ENCODE measurements around the gene FOXF1. TPM values are rescaled to one million over a fixed set of nuclear protein-coding genes. Genes with fewer than 3 reads are reported as not detected.

Gene FOXF1
- total and polyA plus RNA-seq, 8 donors = 21.7 to 51.1 (median 41.0) TPM

DNA sequence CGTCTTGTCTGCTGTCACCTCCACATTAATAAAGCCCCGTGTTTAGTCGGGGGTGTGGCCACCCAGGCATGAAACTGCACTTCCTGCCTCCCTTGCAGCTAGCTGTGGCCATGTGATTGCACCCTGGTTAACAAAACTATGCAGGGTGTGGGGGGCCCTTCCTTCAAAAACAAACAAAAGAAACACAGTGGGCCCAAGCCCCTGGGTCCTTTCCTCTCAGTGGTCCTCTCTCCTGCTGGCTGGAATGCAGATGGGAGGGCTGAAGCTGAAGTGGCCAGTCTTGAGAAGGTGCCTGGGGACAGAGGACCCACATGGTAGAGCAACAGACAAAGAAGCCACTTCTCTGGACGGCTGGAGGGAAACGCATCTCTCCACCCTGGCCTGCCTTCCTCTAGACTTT lies 38.0 kb upstream of the FOXF1 start:
- Histone ChIP-seq H3K4me1 (peaks cover 0 to 6% of the 10 kb centered on the region in 2 donors), H3K27ac (no peak overlapping the region), H3K9me3 (peaks cover 0 to 3% of the 10 kb centered on the region in 2 donors), H3K4me3 (no peak overlapping the region), H3K27me3 (peaks cover 0 to 21% of the 10 kb centered on the region in 2 donors), H3K36me3 (no peaks in the 10 kb centered on the region)
- intact Hi-C loops (cut with DNase I) = no loop called here
- no peak for DNase-seq
- TF ChIP-seq, protein P1, sequence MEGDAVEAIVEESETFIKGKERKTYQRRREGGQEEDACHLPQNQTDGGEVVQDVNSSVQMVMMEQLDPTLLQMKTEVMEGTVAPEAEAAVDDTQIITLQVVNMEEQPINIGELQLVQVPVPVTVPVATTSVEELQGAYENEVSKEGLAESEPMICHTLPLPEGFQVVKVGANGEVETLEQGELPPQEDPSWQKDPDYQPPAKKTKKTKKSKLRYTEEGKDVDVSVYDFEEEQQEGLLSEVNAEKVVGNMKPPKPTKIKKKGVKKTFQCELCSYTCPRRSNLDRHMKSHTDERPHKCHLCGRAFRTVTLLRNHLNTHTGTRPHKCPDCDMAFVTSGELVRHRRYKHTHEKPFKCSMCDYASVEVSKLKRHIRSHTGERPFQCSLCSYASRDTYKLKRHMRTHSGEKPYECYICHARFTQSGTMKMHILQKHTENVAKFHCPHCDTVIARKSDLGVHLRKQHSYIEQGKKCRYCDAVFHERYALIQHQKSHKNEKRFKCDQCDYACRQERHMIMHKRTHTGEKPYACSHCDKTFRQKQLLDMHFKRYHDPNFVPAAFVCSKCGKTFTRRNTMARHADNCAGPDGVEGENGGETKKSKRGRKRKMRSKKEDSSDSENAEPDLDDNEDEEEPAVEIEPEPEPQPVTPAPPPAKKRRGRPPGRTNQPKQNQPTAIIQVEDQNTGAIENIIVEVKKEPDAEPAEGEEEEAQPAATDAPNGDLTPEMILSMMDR (IDR thresholded peaks at IDR 0.05) = no peak
- no peak for ATAC-seq

DNA sequence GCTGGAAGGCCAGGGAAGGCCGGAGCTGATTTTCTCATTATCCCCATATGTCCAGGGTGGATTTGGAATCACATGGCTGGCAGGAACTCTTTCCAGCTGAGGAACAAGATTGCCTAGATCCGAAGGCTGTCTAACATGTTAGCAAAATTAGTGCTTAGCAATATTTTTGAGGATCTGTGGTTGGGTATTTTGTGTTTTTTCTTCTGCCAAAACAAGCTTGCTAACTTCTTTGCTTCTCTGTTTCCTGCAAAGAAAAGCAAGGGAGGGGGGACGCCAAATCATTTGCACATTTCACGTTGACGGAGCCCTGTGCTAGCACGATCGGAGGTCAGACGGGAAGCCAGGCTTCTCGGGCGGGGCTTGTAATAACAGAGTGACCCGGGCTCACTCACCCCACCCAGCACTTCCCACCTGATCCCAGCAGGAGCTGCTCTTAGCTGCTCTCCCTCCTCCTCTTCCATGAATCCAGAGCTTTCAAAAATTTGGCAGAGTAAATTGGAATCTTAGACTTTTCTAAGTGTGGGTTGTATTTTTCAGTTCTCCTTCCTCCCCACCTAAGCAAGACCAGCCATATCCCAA lies 33.3 kb upstream of the FOXF1 start:
- TF ChIP-seq, protein P1 (IDR thresholded peaks at IDR 0.05) = no peak

DNA sequence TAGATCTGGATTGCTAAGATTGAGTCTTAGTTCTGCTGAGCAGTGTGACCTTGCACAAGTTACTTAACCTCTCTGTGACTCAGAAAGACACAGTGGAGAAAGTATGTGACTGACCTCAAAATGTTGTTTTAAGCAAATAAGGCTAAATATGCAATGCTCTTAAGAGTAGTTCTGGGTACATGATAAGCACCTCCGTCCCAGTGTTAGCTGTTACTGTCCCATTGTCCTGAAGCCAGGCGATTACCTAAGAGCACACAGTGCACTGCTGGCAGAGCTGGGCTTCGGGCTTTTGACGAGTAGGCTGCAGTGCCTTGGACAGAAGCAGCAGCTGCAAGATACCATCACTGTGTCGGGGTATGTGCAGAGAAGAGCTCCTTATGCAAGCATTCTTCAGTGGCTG lies 32.7 kb upstream of the FOXF1 start:
- Histone ChIP-seq H3K4me1 (peaks cover 0 to 14% of the 10 kb centered on the region in 2 donors), H3K4me3 (no peak overlapping the region), H3K27me3 (peaks cover 0 to 37% of the 10 kb centered on the region in 2 donors), H3K27ac (no peak overlapping the region), H3K36me3 (no peaks in the 10 kb centered on the region), H3K9me3 (no peaks in the 10 kb centered on the region)
- intact Hi-C loops (cut with DNase I) = no loop called here
- ATAC-seq = no peak
- no peak for DNase-seq
- TF ChIP-seq, protein P1 (IDR thresholded peaks at IDR 0.05) = no peak

More for the DNA sequence above, 33.3 kb upstream of the FOXF1 start:
- DNase-seq = no peak
- peak; percentile 36 for ATAC-seq
- H3K4me1 ChIP-seq = peaks cover 0 to 14% of the 10 kb centered on the region in 2 donors
- no peak overlapping the region for H3K27ac ChIP-seq
- no peaks in the 10 kb centered on the region for H3K36me3 ChIP-seq
- H3K9me3 ChIP-seq = peaks cover 0 to 3% of the 10 kb centered on the region in 2 donors
- intact Hi-C loops (cut with DNase I) = no loop called here
- peaks cover 0 to 37% of the 10 kb centered on the region in 2 donors for H3K27me3 ChIP-seq
- H3K4me3 ChIP-seq = no peak overlapping the region

DNA sequence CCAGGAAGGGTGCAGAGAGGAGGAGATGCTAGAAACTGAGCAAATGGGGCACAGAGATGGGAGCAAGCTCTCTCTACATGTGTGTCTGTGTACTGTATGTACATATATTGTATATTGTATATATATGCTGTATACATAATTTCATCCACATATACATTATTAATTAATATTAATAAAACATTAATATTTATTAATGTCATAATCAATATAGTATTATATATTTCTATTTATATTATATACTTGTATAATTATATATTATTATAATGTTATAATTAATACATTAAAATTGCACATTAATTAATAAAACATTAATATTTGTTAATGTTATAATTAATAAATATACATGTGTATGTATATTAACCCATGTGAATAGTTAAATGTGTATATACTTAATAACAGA lies 31.5 kb upstream of the FOXF1 start:
- H3K4me1 ChIP-seq = peaks cover 0 to 14% of the 10 kb centered on the region in 2 donors
- ATAC-seq = no peak
- intact Hi-C loops (cut with DNase I) = no loop called here
- no peak overlapping the region for H3K27ac ChIP-seq
- TF ChIP-seq, protein P1 (IDR thresholded peaks at IDR 0.05) = no peak
- no peaks in the 10 kb centered on the region for H3K36me3 ChIP-seq
- no peaks in the 10 kb centered on the region for H3K9me3 ChIP-seq
- DNase-seq = no peak
- peaks cover 0 to 37% of the 10 kb centered on the region in 2 donors for H3K27me3 ChIP-seq
- H3K4me3 ChIP-seq = no peak overlapping the region

DNA sequence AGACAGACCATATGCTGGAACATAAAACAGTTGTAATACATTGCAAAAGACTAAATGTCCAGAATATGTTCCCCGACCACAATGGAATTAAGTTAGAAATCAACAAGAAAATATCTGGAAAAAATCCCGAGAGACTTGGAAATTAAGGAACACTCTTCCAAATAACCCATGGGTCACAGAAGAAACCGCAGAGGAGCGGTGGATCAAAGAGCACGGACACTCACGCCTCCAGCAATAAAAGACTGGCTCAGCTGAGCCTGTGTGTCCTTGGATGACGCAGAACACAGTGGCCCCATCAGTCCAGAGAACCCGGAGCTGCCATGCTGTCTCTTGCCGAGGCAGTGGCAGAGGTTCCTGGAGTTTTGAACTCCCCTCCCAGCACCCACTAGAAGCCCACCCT lies 30.9 kb upstream of the FOXF1 start:
- DNase-seq (peak in 2 of 4 donors; percentile 24 to 54), ATAC-seq (peak; percentile 55)
- TF ChIP-seq, protein P1 (IDR thresholded peaks at IDR 0.05) = no peak
- H3K4me1 ChIP-seq = peaks cover 0 to 14% of the 10 kb centered on the region in 2 donors
- H3K27me3 ChIP-seq = peaks cover 0 to 41% of the 10 kb centered on the region in 2 donors
- H3K27ac ChIP-seq = peak overlapping the region in 1 of 2 donors; percentile 29
- H3K36me3 ChIP-seq = no peaks in the 10 kb centered on the region
- no peak overlapping the region for H3K4me3 ChIP-seq
- intact Hi-C loops (cut with DNase I) = no loop called here
- peaks cover 0 to 5% of the 10 kb centered on the region in 2 donors for H3K9me3 ChIP-seq
